ENCODE results near the gene DCP1B. TPM values are rescaled to one million over a fixed set of nuclear protein-coding genes. Genes with fewer than 3 reads are reported as not detected.
A peak's percentile ranks its signal among the peaks of the same experiment; 100 is the strongest.

The DCP1B gene
- total RNA-seq, 1 donor from 2014 or later, result 14.4 TPM

DNA sequence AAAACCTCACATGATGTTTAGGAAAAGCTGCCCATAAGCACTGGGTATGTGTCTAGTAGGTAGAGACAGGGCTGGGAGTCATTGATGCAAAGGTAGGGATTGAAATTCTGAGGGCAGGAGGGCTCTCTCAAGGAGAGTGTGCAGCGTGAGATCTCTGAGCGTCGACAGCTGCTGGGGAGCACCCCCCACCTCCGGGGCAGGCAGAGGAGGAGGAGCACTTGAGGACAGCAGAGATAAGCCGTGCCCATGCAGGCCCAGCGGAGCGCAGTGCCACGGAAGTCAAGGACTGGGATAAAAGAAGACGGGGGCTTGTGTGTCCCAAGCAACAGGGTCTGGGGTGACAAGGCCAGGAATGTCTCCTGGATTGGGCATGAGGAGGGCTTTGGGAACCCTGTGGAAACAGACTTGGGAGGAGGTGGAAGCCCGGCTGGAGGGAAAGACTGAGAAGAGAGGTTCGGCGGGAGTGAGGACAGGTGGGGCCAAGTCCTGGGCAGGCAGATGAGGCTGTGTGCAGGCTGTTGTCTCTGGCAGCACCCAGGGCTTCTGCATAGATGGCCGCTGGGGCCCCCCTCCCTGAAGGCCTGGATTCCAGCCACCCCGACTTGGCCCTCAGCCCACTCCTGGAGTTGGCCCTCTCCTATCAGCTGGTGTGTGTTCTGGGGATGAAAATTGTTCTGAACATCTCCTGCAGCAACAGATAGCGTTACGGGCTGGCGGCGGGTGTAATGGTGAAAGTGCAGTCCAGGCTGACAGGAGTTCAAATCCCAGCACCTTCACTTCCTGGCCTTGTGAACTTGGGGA lies 87.7 kb downstream of the DCP1B start:
- no peaks in the 10 kb centered on the region for H3K36me3 Mint-ChIP-seq (ENCODE audit: unreplicated experiment)
- DNase-seq (ENCODE audit: extremely low spot score, unreplicated experiment), result peak; percentile 77
- peaks cover 22% of the 10 kb centered on the region for H3K27me3 Mint-ChIP-seq (ENCODE audit: unreplicated experiment)
- no peak overlapping the region for H3K4me3 Mint-ChIP-seq (ENCODE audit: unreplicated experiment)
- TF ChIP-seq, protein P1, sequence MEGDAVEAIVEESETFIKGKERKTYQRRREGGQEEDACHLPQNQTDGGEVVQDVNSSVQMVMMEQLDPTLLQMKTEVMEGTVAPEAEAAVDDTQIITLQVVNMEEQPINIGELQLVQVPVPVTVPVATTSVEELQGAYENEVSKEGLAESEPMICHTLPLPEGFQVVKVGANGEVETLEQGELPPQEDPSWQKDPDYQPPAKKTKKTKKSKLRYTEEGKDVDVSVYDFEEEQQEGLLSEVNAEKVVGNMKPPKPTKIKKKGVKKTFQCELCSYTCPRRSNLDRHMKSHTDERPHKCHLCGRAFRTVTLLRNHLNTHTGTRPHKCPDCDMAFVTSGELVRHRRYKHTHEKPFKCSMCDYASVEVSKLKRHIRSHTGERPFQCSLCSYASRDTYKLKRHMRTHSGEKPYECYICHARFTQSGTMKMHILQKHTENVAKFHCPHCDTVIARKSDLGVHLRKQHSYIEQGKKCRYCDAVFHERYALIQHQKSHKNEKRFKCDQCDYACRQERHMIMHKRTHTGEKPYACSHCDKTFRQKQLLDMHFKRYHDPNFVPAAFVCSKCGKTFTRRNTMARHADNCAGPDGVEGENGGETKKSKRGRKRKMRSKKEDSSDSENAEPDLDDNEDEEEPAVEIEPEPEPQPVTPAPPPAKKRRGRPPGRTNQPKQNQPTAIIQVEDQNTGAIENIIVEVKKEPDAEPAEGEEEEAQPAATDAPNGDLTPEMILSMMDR (IDR thresholded peaks at IDR 0.05), result no peak
- H3K4me1 Mint-ChIP-seq (ENCODE audit: unreplicated experiment), result peaks cover 3% of the 10 kb centered on the region
- H3K9me3 Mint-ChIP-seq (ENCODE audit: unreplicated experiment), result no peaks in the 10 kb centered on the region
- no peak overlapping the region for H3K27ac Mint-ChIP-seq (ENCODE audit: unreplicated experiment)

GRCh38 chr12:1915082-1915968 lies 88.9 kb downstream of the DCP1B start:
- H3K27me3 Mint-ChIP-seq (ENCODE audit: unreplicated experiment), result peaks cover 16% of the 10 kb centered on the region
- no peak overlapping the region for H3K27ac Mint-ChIP-seq (ENCODE audit: unreplicated experiment)
- H3K4me3 Mint-ChIP-seq (ENCODE audit: unreplicated experiment), result no peak overlapping the region
- peaks cover 3% of the 10 kb centered on the region for H3K4me1 Mint-ChIP-seq (ENCODE audit: unreplicated experiment)
- TF ChIP-seq, protein P1 (IDR thresholded peaks at IDR 0.05), result no peak
- DNase-seq (ENCODE audit: extremely low spot score, unreplicated experiment), result peak; percentile 77
- no peaks in the 10 kb centered on the region for H3K9me3 Mint-ChIP-seq (ENCODE audit: unreplicated experiment)
- H3K36me3 Mint-ChIP-seq (ENCODE audit: unreplicated experiment), result no peaks in the 10 kb centered on the region

GRCh38 chr12:1914114-1914911 lies 89.9 kb downstream of the DCP1B start:
- peaks cover 3% of the 10 kb centered on the region for H3K4me1 Mint-ChIP-seq (ENCODE audit: unreplicated experiment)
- no peak overlapping the region for H3K27ac Mint-ChIP-seq (ENCODE audit: unreplicated experiment)

DNA sequence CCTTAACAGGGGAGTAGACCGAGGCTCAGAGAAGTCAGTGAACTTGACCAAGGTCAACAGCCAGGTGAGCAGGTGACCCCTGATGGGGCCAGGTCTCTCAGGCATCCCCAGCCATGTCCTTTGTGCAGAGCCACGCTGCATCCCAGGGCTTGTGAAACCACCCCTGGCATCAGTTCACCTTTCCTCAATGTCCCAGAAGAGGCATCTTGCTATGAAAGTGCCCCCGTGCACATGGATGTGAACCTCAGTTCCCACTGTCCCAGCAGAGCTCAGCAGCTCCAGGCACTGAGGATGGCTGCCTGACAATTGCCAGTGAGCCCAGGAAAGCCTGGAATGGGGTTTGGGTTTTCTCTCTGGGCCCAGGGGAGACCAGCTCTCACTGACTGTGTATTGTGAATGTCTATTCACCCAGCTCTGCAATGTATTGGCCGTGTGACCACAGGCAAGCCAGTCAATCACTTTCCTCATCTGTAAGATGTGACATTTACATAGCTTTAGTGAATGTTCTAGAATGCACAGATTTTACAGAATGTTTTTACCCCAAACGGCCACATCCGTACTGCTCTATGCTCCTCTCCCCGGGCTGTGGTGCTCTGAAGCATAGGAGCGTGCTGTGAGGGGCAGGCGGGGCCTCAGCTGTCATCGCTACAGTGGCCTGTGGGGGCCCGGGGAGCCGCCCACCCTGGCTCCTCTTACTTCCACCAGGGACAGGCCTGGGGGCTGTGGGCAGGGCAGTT lies 90.7 kb downstream of the DCP1B start:
- Mint-ChIP-seq H3K27ac (ENCODE audit: unreplicated experiment) (no peak overlapping the region), H3K4me1 (ENCODE audit: unreplicated experiment) (peaks cover 3% of the 10 kb centered on the region), H3K27me3 (ENCODE audit: unreplicated experiment) (peaks cover 11% of the 10 kb centered on the region), H3K9me3 (ENCODE audit: unreplicated experiment) (no peaks in the 10 kb centered on the region), H3K4me3 (ENCODE audit: unreplicated experiment) (no peak overlapping the region), H3K36me3 (ENCODE audit: unreplicated experiment) (no peaks in the 10 kb centered on the region)
- TF ChIP-seq, protein P1 (IDR thresholded peaks at IDR 0.05), result no peak
- DNase-seq (ENCODE audit: extremely low spot score, unreplicated experiment), result peak; percentile 73

More at GRCh38 chr12:1914114-1914911, 89.9 kb downstream of the DCP1B start:
- DNase-seq (ENCODE audit: extremely low spot score, unreplicated experiment), result peak; percentile 74
- peaks cover 13% of the 10 kb centered on the region for H3K27me3 Mint-ChIP-seq (ENCODE audit: unreplicated experiment)
- no peaks in the 10 kb centered on the region for H3K9me3 Mint-ChIP-seq (ENCODE audit: unreplicated experiment)
- no peaks in the 10 kb centered on the region for H3K36me3 Mint-ChIP-seq (ENCODE audit: unreplicated experiment)
- TF ChIP-seq, protein P1 (IDR thresholded peaks at IDR 0.05), result no peak
- H3K4me3 Mint-ChIP-seq (ENCODE audit: unreplicated experiment), result no peak overlapping the region

All from osteocyte (in vitro differentiated cells).